Hypothalamus (tissue), 51 donors: ENCODE data around the gene PKM.

Experiments
- DNase-seq, 51 donors: peaks; one replicate each; lab custom pipeline; 2025; lab: John Stamatoyannopoulos, UW

Gene PKM

GRCh38 chr15:72236381-72237003 lies 5.5 kb upstream of the PKM start:
- DNase-seq = no peak

GRCh38 chr15:72235298-72235697 lies 4.3 kb upstream of the PKM start:
- no peak for DNase-seq

GRCh38 chr15:72233769-72234168 lies 2.8 kb upstream of the PKM start:
- no peak for DNase-seq

DNA sequence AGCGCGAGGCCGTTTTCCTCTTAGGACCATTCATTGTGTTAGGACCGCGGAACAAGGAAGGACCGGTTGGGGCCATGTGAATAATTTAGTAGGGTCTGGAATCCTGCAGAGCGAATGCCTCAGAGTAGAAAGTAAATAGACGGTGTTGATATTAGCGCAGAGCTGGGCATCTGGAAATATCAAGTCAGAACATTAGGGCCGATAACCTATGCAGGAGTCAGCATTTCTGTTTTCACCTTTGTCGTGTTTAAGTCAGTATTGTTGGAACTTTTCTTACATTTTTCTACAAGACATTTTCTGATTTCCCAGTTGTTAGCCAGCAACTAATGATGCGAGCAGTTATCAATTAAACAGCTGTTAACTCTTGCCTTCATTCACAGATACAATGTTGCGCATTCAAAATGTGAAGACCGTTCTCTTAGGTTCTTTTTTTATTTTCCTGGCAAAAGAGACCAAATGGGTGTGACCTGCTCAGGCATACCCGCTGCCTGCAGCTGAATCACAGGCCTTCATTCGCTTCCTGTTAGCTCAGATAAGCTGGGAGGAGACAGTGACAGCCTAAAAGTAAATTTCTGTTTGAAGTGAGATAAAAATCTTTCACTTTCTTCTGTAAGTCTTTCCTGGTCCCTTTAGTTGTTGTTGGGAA lies 966 bp upstream of the PKM start:
- peak in 1 of 51 donors; percentile 80 for DNase-seq

DNA sequence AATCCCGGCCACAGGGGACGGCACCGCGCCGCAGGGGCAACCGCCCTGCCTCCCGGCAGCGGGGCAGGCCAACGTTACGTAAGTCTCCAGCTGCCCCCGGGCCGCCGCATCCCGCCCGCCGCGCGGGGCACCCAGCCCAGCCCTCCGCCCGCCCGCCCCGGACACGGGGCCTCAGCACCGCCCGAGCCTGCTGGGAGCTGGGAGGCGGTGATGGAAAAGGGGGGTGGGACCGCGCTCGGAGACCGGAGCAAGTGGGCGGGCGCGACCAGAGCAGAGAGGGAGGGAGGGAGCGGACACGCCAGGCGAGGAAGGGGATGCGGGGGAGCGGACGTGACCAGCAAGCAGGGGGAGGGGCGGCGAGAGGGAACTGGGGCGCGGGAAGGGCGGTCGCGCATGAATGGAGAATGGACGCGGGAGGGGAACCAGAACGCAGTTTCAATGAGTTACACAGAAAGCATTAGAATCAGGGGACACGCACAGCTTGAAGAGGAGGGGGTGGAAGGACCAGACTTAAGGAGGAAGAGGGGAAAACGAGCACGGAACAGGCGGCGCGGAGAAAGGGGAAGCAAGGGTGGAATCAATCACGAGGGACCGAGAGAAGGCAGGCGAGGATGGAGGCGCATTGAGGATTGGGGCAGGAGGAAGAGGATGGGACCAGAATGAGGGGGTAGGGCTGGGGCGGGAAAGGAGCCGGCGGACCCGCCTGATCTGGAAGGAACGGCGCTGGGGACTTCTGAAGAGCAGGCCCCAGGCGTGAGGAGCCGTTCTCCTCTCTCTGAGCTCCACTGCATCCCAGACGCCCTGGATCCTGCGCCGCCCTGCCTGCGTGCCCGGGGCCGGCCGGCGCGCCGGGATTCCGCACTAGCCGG lies 559 bp downstream of the PKM start:
- DNase-seq = peak in 50 of 51 donors; percentile 49 to 94 (median 86)

- no peak for DNase-seq
Observed at GRCh38 chr15:72229947-72230196, 1.1 kb downstream of the PKM start.

- peak in 4 of 51 donors; percentile 16 to 35 (median 27) for DNase-seq
Observed at GRCh38 chr15:72229076-72229946, 1.7 kb downstream of the PKM start.

- DNase-seq = no peak
Observed at GRCh38 chr15:72227720-72228119, 3.3 kb downstream of the PKM start.

DNA sequence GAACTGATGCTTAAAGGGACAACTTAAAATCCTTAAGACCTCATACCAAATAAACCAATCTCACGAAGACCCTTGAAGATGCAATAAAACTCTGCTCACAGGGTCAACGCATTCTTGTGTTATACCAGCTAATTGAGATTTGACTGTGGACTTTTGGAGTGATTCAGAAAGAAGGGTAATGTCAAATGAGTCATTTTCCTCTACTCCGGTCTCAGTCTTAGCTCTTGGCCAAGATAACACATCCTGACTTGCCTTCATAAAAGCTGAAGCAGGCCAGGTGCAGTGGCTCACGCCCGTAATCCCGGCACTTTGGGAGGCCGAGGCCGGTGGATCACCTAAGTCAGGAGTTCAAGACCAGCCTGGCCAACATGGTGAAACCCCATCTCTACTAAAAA lies 3.8 kb downstream of the PKM start:
- DNase-seq = no peak

DNA sequence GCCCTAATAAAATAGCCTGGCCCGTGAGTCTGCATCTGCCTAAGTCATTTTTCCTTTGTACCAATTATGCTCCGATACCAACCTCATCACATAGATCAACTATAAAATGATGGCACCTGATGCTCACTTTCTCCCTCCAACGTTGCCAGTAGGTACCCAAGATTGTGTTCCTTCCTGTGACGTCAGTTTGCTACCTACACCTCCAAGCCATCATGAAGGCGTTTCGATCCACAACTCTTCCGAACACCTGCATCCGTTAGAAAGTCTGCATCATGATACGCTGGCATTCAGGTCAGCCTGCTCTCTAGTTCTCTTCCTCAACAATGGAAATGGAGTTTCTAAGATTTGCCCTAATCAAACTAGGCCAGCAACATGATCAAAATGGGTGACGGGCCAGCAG lies 7.7 kb downstream of the PKM start:
- no peak for DNase-seq

DNA sequence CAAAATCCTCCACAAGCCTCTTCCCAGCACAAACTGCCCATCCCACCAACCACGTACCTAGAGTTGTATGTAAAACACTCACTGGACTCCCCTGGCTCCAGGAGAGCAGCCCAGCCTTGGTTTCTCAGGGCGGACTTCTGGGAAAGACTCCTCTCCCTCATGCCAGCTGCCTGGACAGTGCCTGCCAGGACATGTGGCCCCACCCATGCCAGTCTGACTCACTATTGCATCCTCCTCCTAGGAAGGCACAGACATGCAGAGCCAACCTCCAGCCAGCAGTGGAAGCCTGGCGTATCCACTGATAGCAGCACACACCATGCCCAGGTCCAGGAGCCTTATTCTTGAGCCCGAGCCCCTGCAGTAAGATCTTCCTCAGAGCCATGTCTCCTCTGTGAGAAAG lies 8.6 kb downstream of the PKM start:
- DNase-seq = peak in 9 of 51 donors; percentile 16 to 58 (median 29)

DNA sequence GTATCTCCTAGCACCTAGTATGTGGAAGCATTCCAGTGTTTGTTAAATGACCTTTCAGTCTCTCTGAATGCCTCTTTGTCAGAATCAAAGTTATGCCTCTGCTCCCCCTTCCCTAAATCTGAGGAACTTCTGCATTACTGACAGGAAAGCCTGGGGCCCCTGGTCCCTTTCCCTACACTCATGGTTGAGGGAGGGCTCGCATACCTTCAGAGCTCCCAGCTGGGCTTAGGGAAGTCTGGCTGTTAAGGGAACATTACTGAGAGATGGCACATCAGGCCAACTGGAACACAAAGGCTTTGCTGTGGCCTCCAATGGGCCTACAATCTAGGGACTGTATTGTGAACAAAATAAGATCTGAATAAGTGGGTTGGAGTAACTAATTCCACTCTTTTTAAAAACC lies 10.3 kb downstream of the PKM start:
- no peak for DNase-seq

GRCh38 chr15:72217216-72217615 lies 13.8 kb downstream of the PKM start:
- no peak for DNase-seq

DNA sequence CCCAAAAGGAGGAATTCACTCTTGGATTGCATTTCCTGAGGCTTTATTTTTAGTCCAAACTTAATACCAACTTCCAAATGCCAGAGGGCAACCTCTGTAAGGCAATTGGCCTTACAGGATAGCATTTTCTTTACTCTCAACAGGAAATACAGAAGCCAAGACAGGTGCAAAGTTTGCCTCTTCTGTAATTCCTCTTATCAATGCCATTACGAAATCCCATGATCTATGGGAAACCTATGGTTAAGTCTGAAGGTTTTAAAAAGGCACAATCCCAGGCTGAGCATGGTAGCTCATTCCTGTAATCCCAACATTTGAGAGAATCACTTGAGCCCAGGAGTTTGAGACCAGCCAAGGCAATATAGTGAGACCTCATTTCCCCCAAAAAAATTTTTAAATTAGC lies 14.9 kb downstream of the PKM start:
- no peak for DNase-seq

DNA sequence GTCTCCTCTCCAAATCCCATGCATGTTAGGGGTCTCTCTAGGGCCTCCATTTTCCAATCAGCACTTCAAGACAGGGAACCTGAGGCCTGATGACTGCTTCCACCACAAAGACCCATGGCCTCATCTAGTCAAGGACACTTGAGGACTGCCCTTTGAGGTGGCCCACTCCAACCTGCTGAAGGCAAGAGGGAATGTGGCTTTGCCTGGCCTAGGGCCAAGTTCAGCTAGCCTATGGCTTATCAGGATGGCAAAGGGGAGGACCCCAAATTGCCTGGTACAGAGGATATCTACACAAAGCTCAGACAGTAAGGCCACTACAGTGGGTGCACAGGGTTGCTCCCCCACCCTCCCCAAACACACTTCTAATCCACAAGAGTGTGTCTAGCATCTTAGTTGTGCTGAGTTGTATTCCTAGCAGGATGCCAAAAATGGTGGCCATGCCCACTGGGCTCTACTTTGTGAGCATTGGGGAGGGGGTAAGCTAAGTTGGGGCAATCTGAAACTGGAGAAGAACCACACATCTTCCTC lies 23.4 kb downstream of the PKM start:
- DNase-seq = no peak

DNA sequence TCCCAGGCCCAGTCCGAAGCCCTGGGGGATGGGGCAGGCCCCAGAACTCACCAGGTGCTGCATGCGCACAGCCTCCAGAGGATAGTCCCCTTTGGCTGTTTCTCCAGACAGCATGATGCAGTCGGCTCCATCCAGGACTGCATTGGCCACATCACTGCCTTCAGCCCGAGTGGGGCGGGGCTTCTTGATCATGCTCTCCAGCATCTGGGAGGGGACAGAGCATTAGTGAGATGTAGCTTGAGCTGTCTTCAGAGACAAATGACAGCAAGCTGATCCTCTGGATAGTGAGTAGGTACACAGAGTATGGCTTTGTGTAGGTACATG lies 24.4 kb downstream of the PKM start:
- no peak for DNase-seq

- DNase-seq = no peak
Observed at GRCh38 chr15:72205896-72206676, 24.9 kb downstream of the PKM start.

- DNase-seq = no peak
Observed at GRCh38 chr15:72205273-72205672, 25.7 kb downstream of the PKM start.

GRCh38 chr15:72203507-72203837 lies 27.5 kb downstream of the PKM start:
- DNase-seq = peak in 44 of 51 donors; percentile 24 to 93 (median 75)

GRCh38 chr15:72202801-72203506 lies 28.0 kb downstream of the PKM start:
- no peak for DNase-seq
